Smooth muscle cell (in vitro differentiated cells): ENCODE data around the gene FEZF2. TPM values are rescaled to one million over a fixed set of nuclear protein-coding genes. Genes with fewer than 3 reads are reported as not detected.

Experiments
- DNase-seq: peaks from one replicate; lab custom pipeline; 2025; ENCODE audit not compliant: unreplicated experiment; lab: John Stamatoyannopoulos, UW
- H2AFZ ChIP-seq: fragments of 200-600 bp; sonication (generic); 2 replicates; pipeline ENCODE4 v1.6.0; 2016; ENCODE audit warnings: antibody characterized with exemption, low read depth, mild to moderate bottlenecking
- H3F3A ChIP-seq: fragments of 200-600 bp; sonication (generic); 2 replicates; pipeline ENCODE4 v1.6.0; 2017; ENCODE audit warnings: antibody characterized with exemption, low read depth
- H3K27ac ChIP-seq: fragments of 200-600 bp; sonication (generic); 2 replicates; pipeline ENCODE4 v1.5.1; 2016; ENCODE audit warnings: low read depth, mild to moderate bottlenecking
- H3K27me3 ChIP-seq: fragments of 200-600 bp; sonication (generic); 2 replicates; pipeline ENCODE4 v1.6.1; 2016; ENCODE audit warnings: low read depth, mild to moderate bottlenecking
- H3K36me3 ChIP-seq: fragments of 200-600 bp; sonication (generic); 2 replicates; pipeline ENCODE4 v1.5.1; 2016; ENCODE audit warnings: low read depth
- H3K4me1 ChIP-seq: fragments of 200-600 bp; sonication (generic); 2 replicates; pipeline ENCODE4 v1.5.1; 2016; ENCODE audit warnings: low read depth
- H3K4me2 ChIP-seq: fragments of 200-600 bp; sonication (generic); 2 replicates; pipeline ENCODE4 v1.6.0; 2016; ENCODE audit warnings: mild to moderate bottlenecking
- H3K4me3 ChIP-seq: fragments of 200-600 bp; sonication (generic); 2 replicates; pipeline ENCODE4 v1.5.1; 2016; ENCODE audit warnings: mild to moderate bottlenecking
- H3K79me2 ChIP-seq: fragments of 200-600 bp; sonication (generic); 2 replicates; pipeline ENCODE4 v1.6.0; 2016; ENCODE audit warnings: low read depth, mild to moderate bottlenecking
- H3K9ac ChIP-seq: fragments of 200-600 bp; sonication (generic); 2 replicates; pipeline ENCODE4 v1.6.0; 2016; ENCODE audit warnings: low read depth
- H3K9me3 ChIP-seq: fragments of 200-600 bp; sonication (generic); replicated peaks from 2 replicates; pipeline ENCODE4 v1.5.1; 2016; ENCODE audit warnings: low read depth
- H4K20me1 ChIP-seq: fragments of 200-600 bp; sonication (generic); 2 replicates; pipeline ENCODE4 v1.6.0; 2016; ENCODE audit warnings: low read depth
- CTCF ChIP-seq: fragments of 200-600 bp; sonication (generic); IDR thresholded peaks from 2 replicates; pipeline ENCODE4 v1.5.1; 2017; ENCODE audit warnings: borderline replicate concordance, mild to moderate bottlenecking, antibody characterized with exemption; ENCODE audit not compliant: insufficient read depth, poor library complexity, severe bottlenecking
- WGBS: methylation state at CpG from one replicate; pipeline ENCODE4 v1.1.7; 2016; ENCODE audit warnings: low lambda C conversion rate; 5-methylcytosine and 5-hydroxymethylcytosine counted together
- polyA plus RNA-seq: library from polyadenylated mRNA; unstranded; fragments of >200 nt; fragmentation: Nextera tagmentation; extraction: Ambion mirVana; gene quantifications from 2 replicates; pipeline ENCODE4 v1.2.1, GENCODE V29; 2016
- total RNA-seq: library from RNA; depleted of rRNA; stranded (reverse); fragments of >200 nt; gene quantifications from 2 replicates; pipeline ENCODE4 v1.2.3, GENCODE V29; 2014

Gene FEZF2
- total and polyA plus RNA-seq, 2 experiments from 2014 or later, result not detected

- Histone ChIP-seq H3K79me2 (no peaks in the 10 kb centered on the region), H3F3A (no peaks in the 10 kb centered on the region), H3K27me3 (peaks cover 100% of the 10 kb centered on the region), H3K36me3 (no peaks in the 10 kb centered on the region), H3K4me1 (peaks cover 46% of the 10 kb centered on the region), H3K4me3 (no peak overlapping the region), H2AFZ (no peak overlapping the region), H3K9me3 (no peaks in the 10 kb centered on the region), H4K20me1 (no peaks in the 10 kb centered on the region), H3K4me2 (peak overlapping the region; percentile 48), H3K27ac (no peak overlapping the region), H3K9ac (no peak overlapping the region)
- DNase-seq, result no peak
- 9% methylated on average over 12 of the region's 12 CpGs for WGBS
- no peak for TF ChIP-seq CTCF
Observed at GRCh38 chr3:62369476-62369743, 3.9 kb downstream of the FEZF2 start.

- Histone ChIP-seq H3K36me3 (no peaks in the 10 kb centered on the region), H2AFZ (no peak overlapping the region), H4K20me1 (no peaks in the 10 kb centered on the region), H3K9ac (no peak overlapping the region), H3K27ac (no peak overlapping the region), H3K4me3 (no peak overlapping the region), H3K9me3 (no peaks in the 10 kb centered on the region), H3K79me2 (no peaks in the 10 kb centered on the region), H3K4me1 (peaks cover 41% of the 10 kb centered on the region), H3F3A (no peaks in the 10 kb centered on the region), H3K4me2 (peak overlapping the region; percentile 48), H3K27me3 (peaks cover 100% of the 10 kb centered on the region)
- DNase-seq, result no peak
- WGBS, result 3% methylated on average over 57 of the region's 58 CpGs
- TF ChIP-seq CTCF, result no peak
Observed at GRCh38 chr3:62368705-62369475, 4.5 kb downstream of the FEZF2 start.

GRCh38 chr3:62368290-62368704 is 5.1 kb downstream of the FEZF2 start:
- TF ChIP-seq CTCF, result no peak
- Histone ChIP-seq H3K27ac (no peak overlapping the region), H4K20me1 (no peaks in the 10 kb centered on the region), H3K4me2 (no peak overlapping the region), H3F3A (no peaks in the 10 kb centered on the region), H3K9me3 (no peaks in the 10 kb centered on the region), H2AFZ (no peak overlapping the region), H3K36me3 (no peaks in the 10 kb centered on the region), H3K79me2 (no peaks in the 10 kb centered on the region), H3K9ac (no peak overlapping the region), H3K27me3 (peaks cover 100% of the 10 kb centered on the region), H3K4me1 (peaks cover 39% of the 10 kb centered on the region), H3K4me3 (no peak overlapping the region)
- 7% methylated on average over 19 of the region's 19 CpGs for WGBS
- no peak for DNase-seq

GRCh38 chr3:62367763-62368195 is 5.6 kb downstream of the FEZF2 start:
- no peak for DNase-seq
- H3K79me2 ChIP-seq, result no peaks in the 10 kb centered on the region
- no peak overlapping the region for H3K4me3 ChIP-seq
- H3K9ac ChIP-seq, result no peak overlapping the region
- no peaks in the 10 kb centered on the region for H4K20me1 ChIP-seq
- peaks cover 38% of the 10 kb centered on the region for H3K4me1 ChIP-seq
- no peaks in the 10 kb centered on the region for H3K9me3 ChIP-seq
- H3K27me3 ChIP-seq, result peaks cover 100% of the 10 kb centered on the region
- H3K27ac ChIP-seq, result no peak overlapping the region
- 4% methylated on average over 25 of the region's 25 CpGs for WGBS
- TF ChIP-seq CTCF, result no peak
- no peak overlapping the region for H2AFZ ChIP-seq
- no peak overlapping the region for H3K4me2 ChIP-seq
- H3F3A ChIP-seq, result no peaks in the 10 kb centered on the region
- H3K36me3 ChIP-seq, result no peaks in the 10 kb centered on the region
